Measurements from ENCODE around the gene INTS11. TPM values are rescaled to one million over a fixed set of nuclear protein-coding genes. Genes with fewer than 3 reads are reported as not detected.

Gene INTS11
- total and polyA plus RNA-seq, 9 of the 15 experiments (the other 6 are each of a cell fraction or from before 2014, with no cell fraction given): 3.6 to 183 (median 110) TPM

- intact Hi-C loops (cut with micrococcal nuclease) (no loop called here), in situ Hi-C loops (cut with MboI) (no loop called here)
- Histone ChIP-seq H4K20me1 (replicated peaks; ENCODE audit: control insufficient read depth, insufficient read depth, low read length) (0 out of 2 replicates have a peak, but pooled peaks cover 3% of the 10 kb centered on the region), H3K4me3 (no peak overlapping the region), H3K27me3 (ENCODE audit: control insufficient read depth in 2 of 2, insufficient read depth in 2 of 2, low read length in 2 of 2) (no peaks in the 10 kb centered on the region), H3K27ac (ENCODE audit: extremely low read depth, low read depth, low read length) (no peak overlapping the region), H3K9me3 (replicated peaks; ENCODE audit: control insufficient read depth, insufficient read depth, low read depth, low read length) (peaks cover 6% of the 10 kb centered on the region), H3K9me1 (ENCODE audit: control insufficient read depth, insufficient read depth, low read length) (peaks cover 4% of the 10 kb centered on the region), H3K79me2 (ENCODE audit: control insufficient read depth, insufficient read depth, low read length) (peaks cover 29% of the 10 kb centered on the region), H3K36me3 (ENCODE audit: control insufficient read depth, insufficient read depth, low read length) (peaks cover 16% of the 10 kb centered on the region; the same call in 1 of the 3 replicates), H2AFZ (ENCODE audit: low read depth, low read length) (no peak overlapping the region), H3K4me2 (ENCODE audit: insufficient read depth, low read length) (no peak overlapping the region), H3K4me1 (replicated peaks in 1 of 2; ENCODE audit: control insufficient read depth in 2 of 2, insufficient read depth in 2 of 2, low read length in 2 of 2) (peaks cover 10 to 91% of the 10 kb centered on the region in 2 experiments), H3K9ac (ENCODE audit: insufficient read depth in 1 of 2, low read depth in 2 of 2, low read length in 2 of 2) (peak overlapping the region in 1 of 2 experiments; percentile 65; a peak in 2 of 4 replicates)
- BruUV-seq (replicated peaks): no TSS peak
- ChIA-PET POLR2A (interaction anchor here (2.2 kb wide), 1 partner anchor 15 kb away, joined by 9 read pairs; no protein-coding TSS in a partner anchor), CTCF (ENCODE audit: low intra/inter-chr PET ratio) (no interaction called here)
- TF ChIP-seq COPS2 (conservative IDR thresholded peaks at IDR 0.05) (no peak), ZNF444 (CRISPR knock-in tag; IDR thresholded peaks at IDR 0.05) (no peak), RNF219 (CRISPR knock-in tag; IDR thresholded peaks at IDR 0.05) (no peak), POLR2G (IDR thresholded peaks at IDR 0.05; ENCODE audit: low read depth, low read length) (peak; percentile 69), NEUROD1 (IDR thresholded peaks at IDR 0.05; ENCODE audit: borderline replicate concordance, low read depth, low read length, partially characterized antibody) (no peak)
- FAIRE-seq (no peak), DNase-seq (ENCODE audit: extremely low read depth in 1 of 4, low spot score in 3 of 4) (no peak), ATAC-seq (no peak)
- 90% methylated on average over 6 of the region's 15 CpGs for WGBS (ENCODE audit: insufficient coverage, low coverage, missing lambda C conversion rate)
Observed at GRCh38 chr1:1328254-1328653, 3.8 kb upstream of the INTS11 start.

Data from K562 (cell line).